ENCODE results near the gene MACROD2.
A peak's percentile ranks its signal among the peaks of the same experiment; 100 is the strongest.

The MACROD2 gene

GRCh38 chr20:15851576-15852215, 1856.4 kb downstream of the MACROD2 start:
- no peak for DNase-seq (ENCODE audit: extremely low spot score)
- POLR2A ChIA-PET = no interaction called here
- CTCF ChIA-PET = no interaction called here
- TF ChIP-seq, protein P1, sequence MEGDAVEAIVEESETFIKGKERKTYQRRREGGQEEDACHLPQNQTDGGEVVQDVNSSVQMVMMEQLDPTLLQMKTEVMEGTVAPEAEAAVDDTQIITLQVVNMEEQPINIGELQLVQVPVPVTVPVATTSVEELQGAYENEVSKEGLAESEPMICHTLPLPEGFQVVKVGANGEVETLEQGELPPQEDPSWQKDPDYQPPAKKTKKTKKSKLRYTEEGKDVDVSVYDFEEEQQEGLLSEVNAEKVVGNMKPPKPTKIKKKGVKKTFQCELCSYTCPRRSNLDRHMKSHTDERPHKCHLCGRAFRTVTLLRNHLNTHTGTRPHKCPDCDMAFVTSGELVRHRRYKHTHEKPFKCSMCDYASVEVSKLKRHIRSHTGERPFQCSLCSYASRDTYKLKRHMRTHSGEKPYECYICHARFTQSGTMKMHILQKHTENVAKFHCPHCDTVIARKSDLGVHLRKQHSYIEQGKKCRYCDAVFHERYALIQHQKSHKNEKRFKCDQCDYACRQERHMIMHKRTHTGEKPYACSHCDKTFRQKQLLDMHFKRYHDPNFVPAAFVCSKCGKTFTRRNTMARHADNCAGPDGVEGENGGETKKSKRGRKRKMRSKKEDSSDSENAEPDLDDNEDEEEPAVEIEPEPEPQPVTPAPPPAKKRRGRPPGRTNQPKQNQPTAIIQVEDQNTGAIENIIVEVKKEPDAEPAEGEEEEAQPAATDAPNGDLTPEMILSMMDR (IDR thresholded peaks at IDR 0.05; ENCODE audit: control extremely low read depth, extremely low read depth, low read depth, missing control alignments) = no peak

- ChIA-PET CTCF (interaction anchor here (1.6 kb wide), 1 partner anchor 14 kb away, joined by 3 read pairs; no protein-coding TSS in a partner anchor), POLR2A (interaction anchor here (0.8 kb wide), 1 partner anchor 17 kb away, joined by 3 read pairs; no protein-coding TSS in a partner anchor)
- no peak for DNase-seq (ENCODE audit: extremely low spot score)
- TF ChIP-seq, protein P1 (IDR thresholded peaks at IDR 0.05; ENCODE audit: control extremely low read depth, extremely low read depth, low read depth, missing control alignments) = no peak
These were observed 1859.6 kb downstream of the MACROD2 start for GRCh38 chr20:15854911-15855310.

GRCh38 chr20:15857173-15857784, 1862.0 kb downstream of the MACROD2 start:
- peak; percentile 5 for DNase-seq (ENCODE audit: extremely low spot score)
- TF ChIP-seq, protein P1 (IDR thresholded peaks at IDR 0.05; ENCODE audit: control extremely low read depth, extremely low read depth, low read depth, missing control alignments) = no peak
- ChIA-PET CTCF (interaction anchor here (0.6 to 1.3 kb wide), 5 partner anchors 9 to 29 kb away, joined by 3 to 4 read pairs (median 3); no protein-coding TSS in a partner anchor), POLR2A (no interaction called here)

DNA sequence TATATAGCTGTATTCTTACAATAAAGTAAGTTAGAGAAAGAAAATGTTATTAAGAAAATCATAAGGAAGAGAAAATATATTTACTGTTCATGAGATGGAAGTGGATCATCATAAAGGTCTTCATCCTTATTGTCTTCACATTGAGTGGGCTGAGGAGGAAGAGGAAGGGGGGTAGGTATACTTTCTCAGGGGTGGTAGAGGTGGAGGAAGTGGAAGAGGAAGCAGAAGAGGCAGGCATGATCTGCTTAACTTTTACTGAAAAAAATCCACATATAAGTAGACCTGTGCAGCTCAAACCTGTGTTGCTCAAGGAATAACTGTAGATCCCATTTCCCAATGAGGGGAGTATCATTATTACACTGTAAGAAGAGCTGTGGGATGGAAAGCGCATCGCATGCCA, 1863.7 kb downstream of the MACROD2 start:
- TF ChIP-seq, protein P1 (IDR thresholded peaks at IDR 0.05; ENCODE audit: control extremely low read depth, extremely low read depth, low read depth, missing control alignments) = no peak
- no peak for DNase-seq (ENCODE audit: extremely low spot score)
- ChIA-PET CTCF (interaction anchor here (1.1 kb wide), 1 partner anchor 16 kb away, joined by 3 read pairs; no protein-coding TSS in a partner anchor), POLR2A (no interaction called here)

DNA sequence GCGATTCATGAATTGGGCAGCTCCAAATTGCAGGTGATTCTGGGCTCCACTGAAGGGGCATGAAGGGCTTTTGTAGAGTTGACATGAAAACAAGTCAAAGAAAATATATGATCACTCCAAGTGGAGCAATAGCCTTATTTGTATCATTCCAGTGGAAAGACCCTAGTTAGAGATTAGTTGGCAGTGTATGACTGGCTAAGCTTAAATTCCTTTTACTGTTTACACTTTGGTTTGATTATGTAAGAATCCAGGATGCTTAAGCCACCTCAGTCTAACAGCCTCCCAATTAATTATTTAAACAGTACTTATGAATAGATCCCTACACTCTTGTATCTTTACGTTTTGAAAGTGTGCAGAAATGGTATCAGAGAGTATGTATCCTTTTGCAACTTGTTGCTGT, 1865.5 kb downstream of the MACROD2 start:
- POLR2A ChIA-PET = no interaction called here

GRCh38 chr20:15862178-15862577, 1866.9 kb downstream of the MACROD2 start:
- TF ChIP-seq, protein P1 (IDR thresholded peaks at IDR 0.05; ENCODE audit: control extremely low read depth, extremely low read depth, low read depth, missing control alignments) = no peak
- POLR2A ChIA-PET = no interaction called here
- DNase-seq (ENCODE audit: extremely low spot score) = no peak
- CTCF ChIA-PET = interaction anchor here (1.1 kb wide), 1 partner anchor 24 kb away, joined by 3 read pairs; no protein-coding TSS in a partner anchor

More for the DNA sequence above, 1865.5 kb downstream of the MACROD2 start:
- CTCF ChIA-PET = no interaction called here
- DNase-seq (ENCODE audit: extremely low spot score) = no peak
- TF ChIP-seq, protein P1 (IDR thresholded peaks at IDR 0.05; ENCODE audit: control extremely low read depth, extremely low read depth, low read depth, missing control alignments) = no peak
